HG02642 (cell line): Measurements from ENCODE around the gene KCNMB2.

Experiments
- ATAC-seq: cut with Tn5 transposase; IDR thresholded peaks from one replicate; pipeline ENCODE4 v1.9.1; 2021; ENCODE audit warnings: mild to moderate bottlenecking; ENCODE audit not compliant: unreplicated experiment, poor library complexity

KCNMB2 gene

GRCh38 chr3:178562947-178563232, 26.7 kb downstream of the KCNMB2 start:
- no peak for ATAC-seq

- ATAC-seq = no peak
These were observed 31.4 kb downstream of the KCNMB2 start for GRCh38 chr3:178567611-178568010.

GRCh38 chr3:178568155-178568731, 32.0 kb downstream of the KCNMB2 start:
- no peak for ATAC-seq

- no peak for ATAC-seq
These were observed 32.7 kb downstream of the KCNMB2 start for GRCh38 chr3:178568911-178569310.

GRCh38 chr3:178569826-178570225, 33.6 kb downstream of the KCNMB2 start:
- no peak for ATAC-seq

GRCh38 chr3:178583963-178584575, 47.8 kb downstream of the KCNMB2 start:
- ATAC-seq = no peak

GRCh38 chr3:178584722-178585380, 48.6 kb downstream of the KCNMB2 start:
- ATAC-seq = no peak

GRCh38 chr3:178585454-178585853, 49.2 kb downstream of the KCNMB2 start:
- ATAC-seq = no peak

GRCh38 chr3:178586076-178586475, 49.8 kb downstream of the KCNMB2 start:
- no peak for ATAC-seq

GRCh38 chr3:178588628-178589027, 52.4 kb downstream of the KCNMB2 start:
- ATAC-seq = no peak

GRCh38 chr3:178593786-178594185, 57.5 kb downstream of the KCNMB2 start:
- ATAC-seq = no peak

GRCh38 chr3:178597371-178597770, 61.1 kb downstream of the KCNMB2 start:
- ATAC-seq = no peak

GRCh38 chr3:178602856-178603255, 66.6 kb downstream of the KCNMB2 start:
- ATAC-seq = no peak

GRCh38 chr3:178603735-178604134, 67.5 kb downstream of the KCNMB2 start:
- no peak for ATAC-seq

- no peak for ATAC-seq
These were observed 82.0 kb downstream of the KCNMB2 start for GRCh38 chr3:178618197-178618596.

GRCh38 chr3:178618896-178619295, 82.7 kb downstream of the KCNMB2 start:
- no peak for ATAC-seq

- no peak for ATAC-seq
These were observed 87.5 kb downstream of the KCNMB2 start for GRCh38 chr3:178623666-178624255.

GRCh38 chr3:178624276-178624675, 88.0 kb downstream of the KCNMB2 start:
- ATAC-seq = no peak

- ATAC-seq = no peak
These were observed 88.9 kb downstream of the KCNMB2 start for GRCh38 chr3:178625053-178625600.

- no peak for ATAC-seq
These were observed 91.8 kb downstream of the KCNMB2 start for GRCh38 chr3:178628037-178628436.

GRCh38 chr3:178629430-178630178, 93.4 kb downstream of the KCNMB2 start:
- no peak for ATAC-seq
